Activated CD4-positive, alpha-beta T cell treated with anti-CD3 and anti-CD28 coated beads for 4 hours (primary cell): ENCODE data around the gene IGFBP3.

Experiments used
- DNase-seq, 2 donors: peaks; one replicate each; pipeline ENCODE4 v3.0.0-alpha.2; 2020

Gene IGFBP3

GRCh38 chr7:45867471-45867870 lies 53.6 kb downstream of the IGFBP3 start:
- DNase-seq: no peak

- DNase-seq: no peak
These were observed 55.3 kb downstream of the IGFBP3 start for GRCh38 chr7:45865594-45866410.

- DNase-seq: no peak
These were observed 57.4 kb downstream of the IGFBP3 start for GRCh38 chr7:45863715-45864114.
